ENCODE measurements around the gene RSPO4. TPM values are rescaled to one million over a fixed set of nuclear protein-coding genes. Genes with fewer than 3 reads are reported as not detected.
A peak's percentile ranks its signal among the peaks of the same experiment; 100 is the strongest.

The RSPO4 gene
- total RNA-seq, 1 experiment from 2014 or later: 6.7 TPM

DNA sequence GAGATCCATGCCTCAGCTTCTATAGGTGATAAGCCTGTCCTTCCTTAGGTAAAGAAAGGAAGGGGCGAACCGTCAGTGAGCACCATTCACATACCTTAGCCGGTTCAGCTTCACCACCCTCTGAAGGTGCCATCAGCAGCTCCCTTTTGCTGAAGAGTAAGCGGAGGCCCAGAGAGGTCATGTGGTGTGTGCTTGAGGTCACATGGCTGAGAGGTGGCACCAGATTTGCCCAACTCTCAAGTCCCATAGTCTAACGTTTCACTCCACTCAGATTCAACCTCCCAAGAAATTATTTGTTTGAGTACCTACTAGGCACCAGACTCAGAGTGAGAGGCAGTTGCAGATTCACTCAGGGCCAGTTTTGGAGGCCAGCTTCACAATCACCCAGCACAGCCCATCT lies 18.5 kb upstream of the RSPO4 start:
- no peak overlapping the region for H2BK20ac ChIP-seq (ENCODE audit: low read depth, low read length, poor library complexity, severe bottlenecking)
- no peaks in the 10 kb centered on the region for H3K9me3 ChIP-seq (ENCODE audit: control insufficient read depth, low read depth, low read length)
- no peak overlapping the region for H2AFZ ChIP-seq (ENCODE audit: low read length)
- 0 out of 2 replicates have a peak overlapping the region, but pooled peaks have one; percentile 8 for H3K14ac ChIP-seq (ENCODE audit: insufficient read depth, low read length)
- H3K36me3 Mint-ChIP-seq (ENCODE audit: insufficient read depth in 1 of 3, low read depth in 3 of 3): no peaks in the 10 kb centered on the region
- H3K23me2 ChIP-seq (ENCODE audit: insufficient read length, low read depth, low read length, poor library complexity, severe bottlenecking): no peaks in the 10 kb centered on the region
- no peak overlapping the region for H3K4me3 Mint-ChIP-seq
- H2BK12ac ChIP-seq (ENCODE audit: insufficient read length, low read depth, low read length): no peak overlapping the region
- no peak overlapping the region for H3K4ac ChIP-seq (ENCODE audit: low read depth, low read length)
- H3K79me1 ChIP-seq (ENCODE audit: insufficient read depth, low read depth, low read length, poor library complexity, severe bottlenecking): no peaks in the 10 kb centered on the region
- H4K5ac ChIP-seq (ENCODE audit: insufficient read length, low read depth, low read length): no peak overlapping the region
- H3K27ac Mint-ChIP-seq: peak overlapping the region in 1 of 3 experiments; percentile 15; a peak in 1 of 7 replicates
- no peak overlapping the region for H2BK120ac ChIP-seq (ENCODE audit: low read depth, low read length, poor library complexity, severe bottlenecking)
- peaks cover 0 to 5% of the 10 kb centered on the region in 2 experiments; a peak in 2 of 4 replicates for H3K4me1 Mint-ChIP-seq
- no peak overlapping the region for H4K91ac ChIP-seq (ENCODE audit: insufficient read length, low read depth, low read length)
- H3K18ac ChIP-seq (ENCODE audit: insufficient read length, low read depth, low read length): no peak overlapping the region
- H4K8ac ChIP-seq (replicated peaks; ENCODE audit: insufficient read length, low read depth, low read length): no peak overlapping the region
- no peaks in the 10 kb centered on the region for H3K9me3 Mint-ChIP-seq
- no peak overlapping the region for H3K27ac ChIP-seq (ENCODE audit: insufficient read length, low read depth, low read length)
- WGBS (ENCODE audit: extremely low coverage, insufficient read length, low lambda C conversion rate): no CpG with 5 or more reads among the region's 5 CpGs
- peaks cover 43% of the 10 kb centered on the region for H3K27me3 Mint-ChIP-seq (ENCODE audit: low read depth)
- H3K4me1 ChIP-seq (ENCODE audit: insufficient read depth, low read length): no peaks in the 10 kb centered on the region
- no peak overlapping the region for H3K4me2 ChIP-seq (ENCODE audit: insufficient read depth, insufficient read length, low read length)
- no peaks in the 10 kb centered on the region for H4K20me1 ChIP-seq (ENCODE audit: control insufficient read depth, insufficient read depth, insufficient read length)
- no peak overlapping the region for H2BK5ac ChIP-seq (ENCODE audit: insufficient read length, low read length)
- no peaks in the 10 kb centered on the region for H3K27me3 ChIP-seq (ENCODE audit: insufficient read depth, low read length)
- H2AK5ac ChIP-seq (ENCODE audit: insufficient read length, low read length): no peak overlapping the region
- H3T11ph ChIP-seq (ENCODE audit: low read length): no peak overlapping the region
- H3K79me2 ChIP-seq (ENCODE audit: insufficient read depth, low read length): no peaks in the 10 kb centered on the region
- TF ChIP-seq, protein P1, sequence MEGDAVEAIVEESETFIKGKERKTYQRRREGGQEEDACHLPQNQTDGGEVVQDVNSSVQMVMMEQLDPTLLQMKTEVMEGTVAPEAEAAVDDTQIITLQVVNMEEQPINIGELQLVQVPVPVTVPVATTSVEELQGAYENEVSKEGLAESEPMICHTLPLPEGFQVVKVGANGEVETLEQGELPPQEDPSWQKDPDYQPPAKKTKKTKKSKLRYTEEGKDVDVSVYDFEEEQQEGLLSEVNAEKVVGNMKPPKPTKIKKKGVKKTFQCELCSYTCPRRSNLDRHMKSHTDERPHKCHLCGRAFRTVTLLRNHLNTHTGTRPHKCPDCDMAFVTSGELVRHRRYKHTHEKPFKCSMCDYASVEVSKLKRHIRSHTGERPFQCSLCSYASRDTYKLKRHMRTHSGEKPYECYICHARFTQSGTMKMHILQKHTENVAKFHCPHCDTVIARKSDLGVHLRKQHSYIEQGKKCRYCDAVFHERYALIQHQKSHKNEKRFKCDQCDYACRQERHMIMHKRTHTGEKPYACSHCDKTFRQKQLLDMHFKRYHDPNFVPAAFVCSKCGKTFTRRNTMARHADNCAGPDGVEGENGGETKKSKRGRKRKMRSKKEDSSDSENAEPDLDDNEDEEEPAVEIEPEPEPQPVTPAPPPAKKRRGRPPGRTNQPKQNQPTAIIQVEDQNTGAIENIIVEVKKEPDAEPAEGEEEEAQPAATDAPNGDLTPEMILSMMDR (conservative IDR thresholded peaks at IDR 0.05): no peak
- H3K9ac ChIP-seq (ENCODE audit: extremely low read depth, insufficient read length, low read length): no peak overlapping the region
- H2BK15ac ChIP-seq (ENCODE audit: low read depth, low read length): no peak overlapping the region
- H3K56ac ChIP-seq (ENCODE audit: insufficient read length, low read depth, low read length): no peak overlapping the region
- H3K23ac ChIP-seq (ENCODE audit: insufficient read length, low read depth, low read length): no peak overlapping the region
- DNase-seq: no peak

Data from H9 (cell line).